ENCODE results near the gene BTN1A1.

DNA sequence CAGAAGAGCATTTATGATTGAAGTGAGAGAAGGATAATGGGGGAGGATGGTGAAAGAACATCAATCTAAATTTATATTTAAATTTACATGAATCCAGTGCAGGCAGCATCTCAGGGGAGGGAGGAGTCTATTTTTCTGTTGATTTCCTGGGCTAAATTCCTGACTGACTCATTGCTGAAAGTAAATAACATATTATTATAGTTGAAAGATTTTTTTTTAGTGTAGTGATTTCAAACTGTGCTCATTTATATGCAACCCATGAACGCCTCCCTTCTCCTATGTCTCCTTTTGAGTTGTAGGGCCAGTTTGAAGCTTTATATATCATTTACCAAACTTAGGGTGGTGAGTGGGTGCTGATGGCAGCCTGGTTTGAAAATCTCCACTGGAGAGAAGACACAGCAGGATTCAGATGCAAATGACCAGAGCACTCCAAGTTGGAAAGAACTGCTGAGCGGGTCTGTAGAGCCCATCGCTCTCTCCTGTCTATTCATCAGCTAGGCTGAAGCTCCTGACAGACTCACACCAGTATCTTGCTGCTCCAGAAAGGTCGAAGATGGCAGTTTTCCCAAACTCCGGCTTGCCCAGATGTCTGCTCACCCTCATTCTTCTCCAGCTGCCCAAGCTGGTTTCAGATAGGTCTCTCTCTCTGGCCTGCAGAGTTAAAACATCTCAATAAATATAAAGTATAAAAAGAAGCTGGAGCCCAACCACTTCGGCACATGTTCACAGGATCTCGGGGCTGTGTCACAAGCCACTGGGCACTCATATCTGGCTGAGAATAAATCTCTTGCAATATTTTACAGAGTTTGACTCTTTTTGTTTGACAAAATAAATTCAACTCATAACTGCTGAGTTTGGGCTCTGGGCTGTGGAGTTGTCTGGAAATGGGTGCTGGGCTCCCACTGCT is 24.0 kb upstream of the BTN1A1 start:
- TF ChIP-seq, protein P1, sequence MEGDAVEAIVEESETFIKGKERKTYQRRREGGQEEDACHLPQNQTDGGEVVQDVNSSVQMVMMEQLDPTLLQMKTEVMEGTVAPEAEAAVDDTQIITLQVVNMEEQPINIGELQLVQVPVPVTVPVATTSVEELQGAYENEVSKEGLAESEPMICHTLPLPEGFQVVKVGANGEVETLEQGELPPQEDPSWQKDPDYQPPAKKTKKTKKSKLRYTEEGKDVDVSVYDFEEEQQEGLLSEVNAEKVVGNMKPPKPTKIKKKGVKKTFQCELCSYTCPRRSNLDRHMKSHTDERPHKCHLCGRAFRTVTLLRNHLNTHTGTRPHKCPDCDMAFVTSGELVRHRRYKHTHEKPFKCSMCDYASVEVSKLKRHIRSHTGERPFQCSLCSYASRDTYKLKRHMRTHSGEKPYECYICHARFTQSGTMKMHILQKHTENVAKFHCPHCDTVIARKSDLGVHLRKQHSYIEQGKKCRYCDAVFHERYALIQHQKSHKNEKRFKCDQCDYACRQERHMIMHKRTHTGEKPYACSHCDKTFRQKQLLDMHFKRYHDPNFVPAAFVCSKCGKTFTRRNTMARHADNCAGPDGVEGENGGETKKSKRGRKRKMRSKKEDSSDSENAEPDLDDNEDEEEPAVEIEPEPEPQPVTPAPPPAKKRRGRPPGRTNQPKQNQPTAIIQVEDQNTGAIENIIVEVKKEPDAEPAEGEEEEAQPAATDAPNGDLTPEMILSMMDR (IDR thresholded peaks at IDR 0.05; ENCODE audit: low read depth, low read length): no peak
- TF ChIP-seq EZH2phosphoT487 (IDR thresholded peaks at IDR 0.05; ENCODE audit: low read depth): no peak
